Measurements from ENCODE around the gene PRR13. TPM values are rescaled to one million over a fixed set of nuclear protein-coding genes. Genes with fewer than 3 reads are reported as not detected.

The PRR13 gene
- polyA plus RNA-seq, 1 of the 3 experiments (the other 2 are of a cell fraction): 58.5 TPM

DNA sequence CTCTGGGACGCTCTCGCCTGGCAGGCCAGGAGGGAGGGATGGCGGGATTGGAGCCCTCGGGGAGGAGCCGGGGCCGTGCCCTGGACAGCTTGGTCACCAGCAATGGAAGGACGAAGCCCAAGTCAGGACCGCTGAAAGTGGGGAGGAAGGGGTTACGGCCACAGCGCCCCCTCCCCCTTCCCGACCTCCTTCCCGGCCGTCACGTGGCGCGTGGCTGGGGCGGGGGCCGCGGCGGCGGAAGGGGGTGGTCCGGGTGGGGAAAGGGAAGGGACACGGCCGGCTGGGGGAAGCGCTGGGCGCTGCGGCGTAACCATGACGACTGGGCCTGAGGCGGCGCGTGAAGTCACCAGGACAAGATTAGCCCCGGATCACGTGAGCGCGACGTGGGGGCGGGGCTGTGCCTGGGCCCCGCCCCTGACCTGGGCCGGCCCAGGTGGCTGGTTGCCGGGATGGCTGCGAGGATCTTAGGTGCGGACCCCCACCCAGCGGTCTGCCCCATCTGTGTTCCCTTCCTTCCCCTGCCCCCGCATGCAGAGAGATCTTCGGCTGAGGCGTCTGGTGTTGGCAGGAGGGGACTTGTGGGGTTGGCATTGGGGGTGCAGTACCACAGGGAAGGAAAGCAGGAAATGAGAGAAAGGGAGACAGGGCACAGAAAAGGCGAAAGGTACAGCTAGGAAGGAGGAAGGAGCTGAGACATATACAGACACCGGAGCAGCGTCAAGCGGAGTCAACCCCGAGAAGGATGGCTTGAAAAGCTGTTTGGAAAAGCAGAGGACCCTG is 51.5 kb downstream of the PRR13 start (continued):
- TF ChIP-seq, protein P1, sequence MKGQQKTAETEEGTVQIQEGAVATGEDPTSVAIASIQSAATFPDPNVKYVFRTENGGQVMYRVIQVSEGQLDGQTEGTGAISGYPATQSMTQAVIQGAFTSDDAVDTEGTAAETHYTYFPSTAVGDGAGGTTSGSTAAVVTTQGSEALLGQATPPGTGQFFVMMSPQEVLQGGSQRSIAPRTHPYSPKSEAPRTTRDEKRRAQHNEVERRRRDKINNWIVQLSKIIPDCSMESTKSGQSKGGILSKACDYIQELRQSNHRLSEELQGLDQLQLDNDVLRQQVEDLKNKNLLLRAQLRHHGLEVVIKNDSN (IDR thresholded peaks at IDR 0.05; ENCODE audit: borderline replicate concordance, low read depth): peak; percentile 94; the same call in 1 of the 2 replicates
- no peak for TF ChIP-seq GABPA (IDR thresholded peaks at IDR 0.05; ENCODE audit: low read depth)
- no peak for TF ChIP-seq FOXM1 (IDR thresholded peaks at IDR 0.05; ENCODE audit: low read depth)
- TF ChIP-seq, protein P2, sequence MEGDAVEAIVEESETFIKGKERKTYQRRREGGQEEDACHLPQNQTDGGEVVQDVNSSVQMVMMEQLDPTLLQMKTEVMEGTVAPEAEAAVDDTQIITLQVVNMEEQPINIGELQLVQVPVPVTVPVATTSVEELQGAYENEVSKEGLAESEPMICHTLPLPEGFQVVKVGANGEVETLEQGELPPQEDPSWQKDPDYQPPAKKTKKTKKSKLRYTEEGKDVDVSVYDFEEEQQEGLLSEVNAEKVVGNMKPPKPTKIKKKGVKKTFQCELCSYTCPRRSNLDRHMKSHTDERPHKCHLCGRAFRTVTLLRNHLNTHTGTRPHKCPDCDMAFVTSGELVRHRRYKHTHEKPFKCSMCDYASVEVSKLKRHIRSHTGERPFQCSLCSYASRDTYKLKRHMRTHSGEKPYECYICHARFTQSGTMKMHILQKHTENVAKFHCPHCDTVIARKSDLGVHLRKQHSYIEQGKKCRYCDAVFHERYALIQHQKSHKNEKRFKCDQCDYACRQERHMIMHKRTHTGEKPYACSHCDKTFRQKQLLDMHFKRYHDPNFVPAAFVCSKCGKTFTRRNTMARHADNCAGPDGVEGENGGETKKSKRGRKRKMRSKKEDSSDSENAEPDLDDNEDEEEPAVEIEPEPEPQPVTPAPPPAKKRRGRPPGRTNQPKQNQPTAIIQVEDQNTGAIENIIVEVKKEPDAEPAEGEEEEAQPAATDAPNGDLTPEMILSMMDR (IDR thresholded peaks at IDR 0.05): no peak; the same call in 1 of the 2 replicates
- TF ChIP-seq SMC3 (IDR thresholded peaks at IDR 0.05; ENCODE audit: low read depth, low read length): no peak
- TF ChIP-seq EP300 (IDR thresholded peaks at IDR 0.05; ENCODE audit: borderline replicate concordance in 1 of 2, low read depth in 1 of 2, low read length in 1 of 2): peak in 1 of 2 experiments; percentile 50; a peak in 2 of 4 replicates
- peak; percentile 84 for TF ChIP-seq MXI1 (IDR thresholded peaks at IDR 0.05; ENCODE audit: low read depth, low read length)
- TF ChIP-seq JUND (IDR thresholded peaks at IDR 0.05): no peak
- TF ChIP-seq EZH2phosphoT487 (IDR thresholded peaks at IDR 0.05; ENCODE audit: borderline replicate concordance, low read depth): no peak
- 0 out of 2 replicates have a peak, but pooled peaks have one; percentile 7 for TF ChIP-seq SIN3A (IDR thresholded peaks at IDR 0.05; ENCODE audit: borderline replicate concordance, low read depth, low read length)
- TF ChIP-seq NRF1 (IDR thresholded peaks at IDR 0.05; ENCODE audit: low read depth, low read length): no peak
- TF ChIP-seq, protein P3, sequence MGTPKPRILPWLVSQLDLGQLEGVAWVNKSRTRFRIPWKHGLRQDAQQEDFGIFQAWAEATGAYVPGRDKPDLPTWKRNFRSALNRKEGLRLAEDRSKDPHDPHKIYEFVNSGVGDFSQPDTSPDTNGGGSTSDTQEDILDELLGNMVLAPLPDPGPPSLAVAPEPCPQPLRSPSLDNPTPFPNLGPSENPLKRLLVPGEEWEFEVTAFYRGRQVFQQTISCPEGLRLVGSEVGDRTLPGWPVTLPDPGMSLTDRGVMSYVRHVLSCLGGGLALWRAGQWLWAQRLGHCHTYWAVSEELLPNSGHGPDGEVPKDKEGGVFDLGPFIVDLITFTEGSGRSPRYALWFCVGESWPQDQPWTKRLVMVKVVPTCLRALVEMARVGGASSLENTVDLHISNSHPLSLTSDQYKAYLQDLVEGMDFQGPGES (IDR thresholded peaks at IDR 0.05; ENCODE audit: low read depth, low read length): no peak
- no peak for TF ChIP-seq RAD21 (IDR thresholded peaks at IDR 0.05; ENCODE audit: low read length)
- TF ChIP-seq FOXJ3 (CRISPR knock-in tag; IDR thresholded peaks at IDR 0.05): no peak
- peak; percentile 43; the same call in 1 of the 2 replicates for TF ChIP-seq TAF1 (IDR thresholded peaks at IDR 0.05; ENCODE audit: borderline replicate concordance, low read depth, low read length)
- TF ChIP-seq, protein P4, sequence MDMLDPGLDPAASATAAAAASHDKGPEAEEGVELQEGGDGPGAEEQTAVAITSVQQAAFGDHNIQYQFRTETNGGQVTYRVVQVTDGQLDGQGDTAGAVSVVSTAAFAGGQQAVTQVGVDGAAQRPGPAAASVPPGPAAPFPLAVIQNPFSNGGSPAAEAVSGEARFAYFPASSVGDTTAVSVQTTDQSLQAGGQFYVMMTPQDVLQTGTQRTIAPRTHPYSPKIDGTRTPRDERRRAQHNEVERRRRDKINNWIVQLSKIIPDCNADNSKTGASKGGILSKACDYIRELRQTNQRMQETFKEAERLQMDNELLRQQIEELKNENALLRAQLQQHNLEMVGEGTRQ (IDR thresholded peaks at IDR 0.05; ENCODE audit: borderline replicate concordance, low read depth, low read length): peak; percentile 80
- no peak for TF ChIP-seq TEAD4 (IDR thresholded peaks at IDR 0.05; ENCODE audit: borderline replicate concordance, insufficient read depth)
- 0 out of 2 replicates have a peak, but pooled peaks have one; percentile 29 for TF ChIP-seq RCOR1 (IDR thresholded peaks at IDR 0.05; ENCODE audit: low read length)
- TF ChIP-seq YY1 (IDR thresholded peaks at IDR 0.05; ENCODE audit: low read depth): no peak
- TF ChIP-seq, protein P5, sequence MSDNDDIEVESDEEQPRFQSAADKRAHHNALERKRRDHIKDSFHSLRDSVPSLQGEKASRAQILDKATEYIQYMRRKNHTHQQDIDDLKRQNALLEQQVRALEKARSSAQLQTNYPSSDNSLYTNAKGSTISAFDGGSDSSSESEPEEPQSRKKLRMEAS (IDR thresholded peaks at IDR 0.05; ENCODE audit: low read depth): peak; percentile 55
- TF ChIP-seq, protein P6, sequence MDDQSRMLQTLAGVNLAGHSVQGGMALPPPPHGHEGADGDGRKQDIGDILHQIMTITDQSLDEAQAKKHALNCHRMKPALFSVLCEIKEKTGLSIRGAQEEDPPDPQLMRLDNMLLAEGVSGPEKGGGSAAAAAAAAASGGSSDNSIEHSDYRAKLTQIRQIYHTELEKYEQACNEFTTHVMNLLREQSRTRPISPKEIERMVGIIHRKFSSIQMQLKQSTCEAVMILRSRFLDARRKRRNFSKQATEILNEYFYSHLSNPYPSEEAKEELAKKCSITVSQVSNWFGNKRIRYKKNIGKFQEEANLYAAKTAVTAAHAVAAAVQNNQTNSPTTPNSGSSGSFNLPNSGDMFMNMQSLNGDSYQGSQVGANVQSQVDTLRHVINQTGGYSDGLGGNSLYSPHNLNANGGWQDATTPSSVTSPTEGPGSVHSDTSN (IDR thresholded peaks at IDR 0.05): 0 out of 2 replicates have a peak, but pooled peaks have one; percentile 8
